RWPE2 (cell line): ENCODE measurements around the gene ETV3.

ENCODE experiments used
- ATAC-seq: fragments of 200-7000 bp; cut with Tn5 transposase; 3 replicates; pipeline ENCODE4 v1.9.1; 2021; ENCODE audit warnings: low read depth
- DNase-seq: peaks from one replicate; pipeline ENCODE4 v3.0.0-alpha.2; 2020; ENCODE audit warnings: low spot score
- H3K27ac ChIP-seq: fragments of 450-650 bp; 2 replicates; pipeline ENCODE4 v1.5.1; 2017; ENCODE audit warnings: mild to moderate bottlenecking; ENCODE audit not compliant: poor library complexity, severe bottlenecking
- H3K27me3 ChIP-seq: fragments of 250-450 bp; sonication (Bioruptor Pico); 2 replicates; pipeline ENCODE4 v1.5.1; 2021; ENCODE audit warnings: mild to moderate bottlenecking, moderate library complexity; ENCODE audit not compliant: insufficient read depth, poor library complexity, severe bottlenecking
- H3K36me3 ChIP-seq: fragments of 250-450 bp; sonication (Bioruptor Pico); 2 replicates; pipeline ENCODE4 v1.5.1; 2020; ENCODE audit warnings: low read depth, mild to moderate bottlenecking, moderate library complexity
- H3K4me1 ChIP-seq: fragments of 250-450 bp; sonication (Bioruptor Pico); 2 replicates; pipeline ENCODE4 v1.5.1; 2021; ENCODE audit warnings: mild to moderate bottlenecking, moderate library complexity; ENCODE audit not compliant: insufficient read depth, poor library complexity, severe bottlenecking
- H3K4me3 ChIP-seq: fragments of 250-450 bp; sonication (Bioruptor Pico); 2 replicates; pipeline ENCODE4 v1.5.1; 2021; ENCODE audit warnings: mild to moderate bottlenecking, moderate library complexity; ENCODE audit not compliant: severe bottlenecking
- H3K9me3 ChIP-seq: fragments of 250-450 bp; sonication (Bioruptor Pico); 2 replicates; pipeline ENCODE4 v1.5.1; 2021; ENCODE audit warnings: mild to moderate bottlenecking, moderate library complexity; ENCODE audit not compliant: severe bottlenecking
- CTCF ChIP-seq: fragments of 450-650 bp; IDR thresholded peaks from one replicate; pipeline ENCODE4 v1.5.1; 2017; ENCODE audit warnings: mild to moderate bottlenecking, moderate library complexity; ENCODE audit not compliant: poor library complexity, severe bottlenecking

The ETV3 gene

GRCh38 chr1:157084720-157085119, 53.5 kb downstream of the ETV3 start:
- ATAC-seq (no peak), DNase-seq (no peak)
- Histone ChIP-seq H3K4me1 (no peaks in the 10 kb centered on the region), H3K36me3 (no peaks in the 10 kb centered on the region), H3K4me3 (no peak overlapping the region), H3K27ac (no peak overlapping the region), H3K9me3 (no peaks in the 10 kb centered on the region), H3K27me3 (no peaks in the 10 kb centered on the region)
- no peak for TF ChIP-seq CTCF

GRCh38 chr1:157081707-157082106, 56.5 kb downstream of the ETV3 start:
- ATAC-seq (no peak), DNase-seq (no peak)
- H3K4me1 ChIP-seq = no peaks in the 10 kb centered on the region
- no peaks in the 10 kb centered on the region for H3K27me3 ChIP-seq
- no peaks in the 10 kb centered on the region for H3K36me3 ChIP-seq
- no peak overlapping the region for H3K4me3 ChIP-seq
- TF ChIP-seq CTCF = no peak
- no peak overlapping the region for H3K27ac ChIP-seq
- no peaks in the 10 kb centered on the region for H3K9me3 ChIP-seq

- Histone ChIP-seq H3K4me1 (no peaks in the 10 kb centered on the region), H3K27me3 (no peaks in the 10 kb centered on the region), H3K36me3 (no peaks in the 10 kb centered on the region), H3K9me3 (no peaks in the 10 kb centered on the region), H3K27ac (no peak overlapping the region), H3K4me3 (no peak overlapping the region)
- no peak for TF ChIP-seq CTCF
- ATAC-seq = no peak
- DNase-seq = no peak
These were observed 57.5 kb downstream of the ETV3 start for GRCh38 chr1:157080714-157081113.

- H3K4me3 ChIP-seq = no peak overlapping the region
- TF ChIP-seq CTCF = no peak
- no peaks in the 10 kb centered on the region for H3K9me3 ChIP-seq
- no peak for DNase-seq
- no peaks in the 10 kb centered on the region for H3K36me3 ChIP-seq
- H3K4me1 ChIP-seq = no peaks in the 10 kb centered on the region
- no peak overlapping the region for H3K27ac ChIP-seq
- H3K27me3 ChIP-seq = no peaks in the 10 kb centered on the region
- ATAC-seq = no peak
These were observed 60.8 kb downstream of the ETV3 start for GRCh38 chr1:157077394-157077793.

- H3K27ac ChIP-seq = no peak overlapping the region
- H3K27me3 ChIP-seq = no peaks in the 10 kb centered on the region
- ATAC-seq (peak; percentile 46; the same call in 2 of the 3 replicates), DNase-seq (no peak)
- TF ChIP-seq CTCF = peak; percentile 29
- no peaks in the 10 kb centered on the region for H3K4me1 ChIP-seq
- no peaks in the 10 kb centered on the region for H3K9me3 ChIP-seq
- no peaks in the 10 kb centered on the region for H3K36me3 ChIP-seq
- no peak overlapping the region for H3K4me3 ChIP-seq
These were observed 64.1 kb downstream of the ETV3 start for GRCh38 chr1:157073944-157074685.
